ENCODE measurements around the gene KIAA0825. TPM values are rescaled to one million over a fixed set of nuclear protein-coding genes. Genes with fewer than 3 reads are reported as not detected.

The KIAA0825 gene
- total and polyA plus RNA-seq, 2 of the 8 experiments (the other 6 are each of a cell fraction or from before 2014, with no cell fraction given): 0.60 to 1.0 TPM

GRCh38 chr5:94361161-94361560, 257.2 kb downstream of the KIAA0825 start (continued):
- TF ChIP-seq PHF8 (conservative IDR thresholded peaks at IDR 0.05; ENCODE audit: low read depth, low read length) (no peak), JUN (IDR thresholded peaks at IDR 0.05; ENCODE audit: low read depth, low read length) (no peak), CREB1 (IDR thresholded peaks at IDR 0.05) (no peak)
